ENCODE data around the gene SPTBN1. TPM values are rescaled to one million over a fixed set of nuclear protein-coding genes. Genes with fewer than 3 reads are reported as not detected.

The SPTBN1 gene
- total and polyA plus RNA-seq, 9 of the 15 experiments (the other 6 are each of a cell fraction or from before 2014, with no cell fraction given), result 8.9 to 66.8 (median 31.4) TPM

DNA sequence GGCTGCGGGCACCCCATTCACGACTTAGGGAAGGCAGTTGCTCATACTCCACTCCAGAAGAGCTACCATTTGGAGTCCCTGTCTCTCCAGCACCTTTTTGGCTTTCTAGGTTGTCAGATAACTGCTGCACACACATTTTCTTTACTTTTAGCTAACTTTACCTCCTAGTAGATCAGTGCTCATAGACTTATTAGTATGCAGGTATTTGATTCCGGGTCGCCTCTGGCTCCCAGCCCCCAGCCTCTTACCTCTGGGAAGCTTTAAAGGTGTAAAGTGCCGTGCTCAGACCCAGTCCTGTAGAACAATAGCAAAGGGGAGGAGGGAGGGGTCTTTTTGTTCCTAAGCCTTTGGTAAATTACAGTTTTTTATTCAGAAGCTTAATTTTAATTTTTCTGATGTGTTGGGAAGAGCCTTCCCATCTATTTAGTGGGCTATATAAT, 102.9 kb downstream of the SPTBN1 start:
- DNase-seq (ENCODE audit: extremely low read depth in 1 of 4, low spot score in 3 of 4), result peak in 2 of 4 experiments; percentile 39 to 44
- Histone ChIP-seq H3K27me3 (ENCODE audit: control insufficient read depth in 2 of 2, insufficient read depth in 2 of 2, low read length in 2 of 2) (no peaks in the 10 kb centered on the region), H3K79me2 (ENCODE audit: control insufficient read depth, insufficient read depth, low read length) (peaks cover 53% of the 10 kb centered on the region), H3K4me3 (peak overlapping the region; percentile 78), H3K36me3 (ENCODE audit: control insufficient read depth, insufficient read depth, low read length) (0 out of 3 replicates have a peak, but pooled peaks cover 2% of the 10 kb centered on the region), H3K27ac (ENCODE audit: extremely low read depth, low read depth, low read length) (peak overlapping the region; percentile 88), H3K9ac (ENCODE audit: insufficient read depth in 1 of 2, low read depth in 2 of 2, low read length in 2 of 2) (peak overlapping the region; percentile 91 to 96), H2AFZ (ENCODE audit: low read depth, low read length) (peak overlapping the region; percentile 93), H3K4me2 (ENCODE audit: insufficient read depth, low read length) (peak overlapping the region; percentile 96), H3K9me3 (replicated peaks; ENCODE audit: control insufficient read depth, insufficient read depth, low read depth, low read length) (no peaks in the 10 kb centered on the region), H3K9me1 (ENCODE audit: control insufficient read depth, insufficient read depth, low read length) (no peaks in the 10 kb centered on the region), H3K4me1 (replicated peaks in 1 of 2; ENCODE audit: control insufficient read depth in 2 of 2, insufficient read depth in 2 of 2, low read length in 2 of 2) (peaks cover 21 to 25% of the 10 kb centered on the region in 2 experiments), H4K20me1 (replicated peaks; ENCODE audit: control insufficient read depth, insufficient read depth, low read length) (no peaks in the 10 kb centered on the region)
- no peak for FAIRE-seq
- POLR2A ChIA-PET, result interaction anchor here (0.6 to 5.0 kb wide), 11 partner anchors 7 to 584 kb away, joined by 3 to 28 read pairs (median 5); no protein-coding TSS in a partner anchor
- 0% methylated on average over 5 of the region's 5 CpGs for WGBS (ENCODE audit: insufficient coverage, low coverage, missing lambda C conversion rate)
- intact Hi-C loops (cut with micrococcal nuclease) (loop anchor here (2.0 kb wide), 2 partner anchors 14 to 44 kb away; no protein-coding TSS in a partner anchor), in situ Hi-C loops (cut with MboI) (no loop called here)
- peak; percentile 51 for ATAC-seq
- CTCF ChIA-PET (ENCODE audit: low intra/inter-chr PET ratio), result no interaction called here
- TF ChIP-seq NR2C2 (CRISPR knock-in tag; IDR thresholded peaks at IDR 0.05), result no peak
- TF ChIP-seq NR2C2 (tag; IDR thresholded peaks at IDR 0.05), result peak; percentile 32; the same call in 1 of the 2 replicates
- TF ChIP-seq SIN3A (IDR thresholded peaks at IDR 0.05; ENCODE audit: borderline replicate concordance in 2 of 2, control insufficient read depth in 1 of 2, low read depth in 2 of 2, low read length in 2 of 2), result 0 out of 4 replicates have a peak, but pooled peaks of 1 of the 2 experiments have one; percentile 7
- TF ChIP-seq, protein P1, sequence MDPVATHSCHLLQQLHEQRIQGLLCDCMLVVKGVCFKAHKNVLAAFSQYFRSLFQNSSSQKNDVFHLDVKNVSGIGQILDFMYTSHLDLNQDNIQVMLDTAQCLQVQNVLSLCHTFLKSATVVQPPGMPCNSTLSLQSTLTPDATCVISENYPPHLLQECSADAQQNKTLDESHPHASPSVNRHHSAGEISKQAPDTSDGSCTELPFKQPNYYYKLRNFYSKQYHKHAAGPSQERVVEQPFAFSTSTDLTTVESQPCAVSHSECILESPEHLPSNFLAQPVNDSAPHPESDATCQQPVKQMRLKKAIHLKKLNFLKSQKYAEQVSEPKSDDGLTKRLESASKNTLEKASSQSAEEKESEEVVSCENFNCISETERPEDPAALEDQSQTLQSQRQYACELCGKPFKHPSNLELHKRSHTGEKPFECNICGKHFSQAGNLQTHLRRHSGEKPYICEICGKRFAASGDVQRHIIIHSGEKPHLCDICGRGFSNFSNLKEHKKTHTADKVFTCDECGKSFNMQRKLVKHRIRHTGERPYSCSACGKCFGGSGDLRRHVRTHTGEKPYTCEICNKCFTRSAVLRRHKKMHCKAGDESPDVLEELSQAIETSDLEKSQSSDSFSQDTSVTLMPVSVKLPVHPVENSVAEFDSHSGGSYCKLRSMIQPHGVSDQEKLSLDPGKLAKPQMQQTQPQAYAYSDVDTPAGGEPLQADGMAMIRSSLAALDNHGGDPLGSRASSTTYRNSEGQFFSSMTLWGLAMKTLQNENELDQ (CRISPR knock-in tag; IDR thresholded peaks at IDR 0.05; ENCODE audit: borderline replicate concordance), result no peak
- no TSS peak for BruUV-seq (replicated peaks)

All from K562 (cell line).